ENCODE data around the gene ASB16. TPM values are rescaled to one million over a fixed set of nuclear protein-coding genes. Genes with fewer than 3 reads are reported as not detected.

ASB16 gene
- total and polyA plus RNA-seq, 2 donors (not counting 1 experiment from before 2014, with no cell fraction given), result not detected

DNA sequence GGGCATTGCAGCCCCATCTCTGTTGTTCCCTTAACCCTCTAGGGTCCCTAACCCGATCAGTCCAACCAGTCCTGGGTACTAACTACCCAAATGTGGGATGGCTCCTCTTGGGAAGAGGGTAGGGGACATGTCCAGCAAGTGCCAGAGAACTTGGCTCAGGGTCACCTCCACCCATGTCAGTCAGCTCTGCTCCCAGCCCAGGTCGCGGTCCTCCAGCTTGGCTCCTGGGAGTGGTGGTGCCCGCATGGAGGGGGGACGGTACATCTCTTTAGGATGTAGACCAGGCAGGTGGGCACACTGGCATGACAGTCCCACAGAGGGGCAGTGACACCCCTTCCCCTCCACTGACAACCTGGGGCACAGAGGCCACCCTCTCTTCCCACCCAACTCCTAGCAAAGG lies 22.2 kb downstream of the ASB16 start:
- no peak overlapping the region for H3K27ac Mint-ChIP-seq
- Histone ChIP-seq H3K4me3 (ENCODE audit: control extremely low read depth in 1 of 5, extremely low read depth in 1 of 5, insufficient read depth in 1 of 5, low read depth in 2 of 5, low read length in 4 of 5) (no peak overlapping the region), H2AFZ (ENCODE audit: insufficient read depth, low read depth, low read length, poor library complexity, severe bottlenecking) (no peak overlapping the region), H3K36me3 (replicated peaks in 1 of 2; ENCODE audit: control extremely low read depth in 1 of 2, control insufficient read depth in 1 of 2, extremely low read depth in 1 of 2, insufficient read depth in 2 of 2, low read length in 1 of 2) (peaks cover 5 to 66% of the 10 kb centered on the region in 2 experiments), H3K27me3 (replicated peaks in 1 of 4; ENCODE audit: control extremely low read depth in 1 of 4, control insufficient read depth in 3 of 4, insufficient read depth in 4 of 4, low read length in 3 of 4) (no peaks in the 10 kb centered on the region), H4K20me1 (ENCODE audit: control insufficient read depth, insufficient read depth, low read length, poor library complexity, severe bottlenecking) (peaks cover 30% of the 10 kb centered on the region), H3K27ac (ENCODE audit: low read length in 2 of 2) (no peak overlapping the region), H3K9ac (ENCODE audit: low read length) (no peak overlapping the region), H3K9me3 (ENCODE audit: control extremely low read depth in 1 of 3, control insufficient read depth in 2 of 3, insufficient read depth in 1 of 3, low read length in 2 of 3) (no peaks in the 10 kb centered on the region), H3K4me2 (replicated peaks; ENCODE audit: low read depth, low read length, poor library complexity, severe bottlenecking) (no peak overlapping the region), H3K79me2 (ENCODE audit: control insufficient read depth, insufficient read depth, low read length) (peaks cover 51% of the 10 kb centered on the region), H3K4me1 (ENCODE audit: control insufficient read depth in 2 of 2, insufficient read depth in 2 of 2, low read length in 2 of 2) (peaks cover 12 to 16% of the 10 kb centered on the region in 2 donors)
- no peaks in the 10 kb centered on the region for H3K9me3 Mint-ChIP-seq (ENCODE audit: insufficient read depth)
- ChIA-PET POLR2A (no interaction called here), CTCF (no interaction called here)
- DNase-seq, result no peak
- H3K4me3 Mint-ChIP-seq, result no peak overlapping the region
- TF ChIP-seq, protein P1, sequence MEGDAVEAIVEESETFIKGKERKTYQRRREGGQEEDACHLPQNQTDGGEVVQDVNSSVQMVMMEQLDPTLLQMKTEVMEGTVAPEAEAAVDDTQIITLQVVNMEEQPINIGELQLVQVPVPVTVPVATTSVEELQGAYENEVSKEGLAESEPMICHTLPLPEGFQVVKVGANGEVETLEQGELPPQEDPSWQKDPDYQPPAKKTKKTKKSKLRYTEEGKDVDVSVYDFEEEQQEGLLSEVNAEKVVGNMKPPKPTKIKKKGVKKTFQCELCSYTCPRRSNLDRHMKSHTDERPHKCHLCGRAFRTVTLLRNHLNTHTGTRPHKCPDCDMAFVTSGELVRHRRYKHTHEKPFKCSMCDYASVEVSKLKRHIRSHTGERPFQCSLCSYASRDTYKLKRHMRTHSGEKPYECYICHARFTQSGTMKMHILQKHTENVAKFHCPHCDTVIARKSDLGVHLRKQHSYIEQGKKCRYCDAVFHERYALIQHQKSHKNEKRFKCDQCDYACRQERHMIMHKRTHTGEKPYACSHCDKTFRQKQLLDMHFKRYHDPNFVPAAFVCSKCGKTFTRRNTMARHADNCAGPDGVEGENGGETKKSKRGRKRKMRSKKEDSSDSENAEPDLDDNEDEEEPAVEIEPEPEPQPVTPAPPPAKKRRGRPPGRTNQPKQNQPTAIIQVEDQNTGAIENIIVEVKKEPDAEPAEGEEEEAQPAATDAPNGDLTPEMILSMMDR (IDR thresholded peaks at IDR 0.05), result no peak
- no peak for TF ChIP-seq EZH2 (IDR thresholded peaks at IDR 0.05; ENCODE audit: borderline replicate concordance, insufficient read depth, low read depth, low read length, poor library complexity, severe bottlenecking)
- H3K4me1 Mint-ChIP-seq, result peaks cover 18% of the 10 kb centered on the region
- no peaks in the 10 kb centered on the region for H3K27me3 Mint-ChIP-seq
- no peak for ATAC-seq (ENCODE audit: low read depth)
- intact Hi-C loops (cut with micrococcal nuclease), result no loop called here
- WGBS (ENCODE audit: insufficient coverage), result 100% methylated on average over 2 of the region's 5 CpGs

DNA sequence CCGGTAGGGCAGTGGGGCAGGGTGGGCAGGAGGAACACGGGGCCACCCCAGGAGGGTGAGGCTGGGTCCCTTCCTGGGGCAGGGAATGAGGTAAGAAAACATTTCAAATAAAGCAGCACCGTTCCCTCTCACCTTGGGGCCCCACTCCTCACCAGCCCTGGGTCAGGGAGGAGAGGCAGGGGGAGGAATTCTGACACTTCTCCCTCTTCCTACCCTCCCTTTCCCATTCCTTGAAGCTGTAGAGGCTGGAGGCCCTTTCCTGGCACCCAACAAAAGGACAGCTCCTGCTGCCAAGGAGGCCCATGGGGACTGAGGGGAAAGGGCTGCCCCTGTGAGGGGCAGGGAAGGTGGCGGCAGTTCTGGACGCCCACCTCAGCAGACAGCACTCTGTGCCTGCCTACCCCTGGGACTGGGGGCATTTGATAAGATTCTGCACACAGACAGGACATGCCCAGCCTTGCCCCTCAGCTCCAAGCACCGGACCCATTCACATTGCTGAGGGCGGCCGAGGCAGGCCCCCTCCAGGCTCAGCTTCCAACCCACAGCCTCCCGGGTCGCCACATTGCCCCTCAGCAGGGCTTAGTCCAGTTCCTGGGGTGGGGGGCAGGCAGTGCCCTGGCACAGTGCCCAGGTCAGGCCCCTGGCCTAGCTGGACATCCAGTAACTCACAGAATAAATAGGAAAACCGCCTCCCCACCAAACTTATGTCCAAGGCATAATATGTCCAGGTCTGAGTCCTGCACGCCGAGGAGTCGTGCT lies 23.0 kb downstream of the ASB16 start:
- H4K20me1 ChIP-seq (ENCODE audit: control insufficient read depth, insufficient read depth, low read length, poor library complexity, severe bottlenecking), result peaks cover 37% of the 10 kb centered on the region
- H3K4me2 ChIP-seq (replicated peaks; ENCODE audit: low read depth, low read length, poor library complexity, severe bottlenecking), result no peak overlapping the region
- intact Hi-C loops (cut with micrococcal nuclease), result no loop called here
- no peak overlapping the region for H3K4me3 Mint-ChIP-seq
- TF ChIP-seq, protein P1 (IDR thresholded peaks at IDR 0.05), result no peak
- no peak for TF ChIP-seq EZH2 (IDR thresholded peaks at IDR 0.05; ENCODE audit: borderline replicate concordance, insufficient read depth, low read depth, low read length, poor library complexity, severe bottlenecking)
- DNase-seq, result no peak
- ATAC-seq (ENCODE audit: low read depth), result no peak
- ChIA-PET CTCF (interaction anchor here (0.5 kb wide), 1 partner anchor 164 kb away, joined by 4 read pairs; no protein-coding TSS in a partner anchor), POLR2A (interaction anchor here (0.6 kb wide), 1 partner anchor 25 kb away, joined by 5 read pairs; no protein-coding TSS in a partner anchor)
- H3K27ac Mint-ChIP-seq, result no peak overlapping the region
- H3K9me3 ChIP-seq (ENCODE audit: control extremely low read depth in 1 of 3, control insufficient read depth in 2 of 3, insufficient read depth in 1 of 3, low read length in 2 of 3), result no peaks in the 10 kb centered on the region
- H3K27ac ChIP-seq (ENCODE audit: low read length in 2 of 2), result no peak overlapping the region
- no peaks in the 10 kb centered on the region for H3K27me3 Mint-ChIP-seq
- WGBS (ENCODE audit: insufficient coverage), result 98% methylated on average over 12 of the region's 14 CpGs
- H2AFZ ChIP-seq (ENCODE audit: insufficient read depth, low read depth, low read length, poor library complexity, severe bottlenecking), result no peak overlapping the region
- peaks cover 12 to 16% of the 10 kb centered on the region in 2 donors for H3K4me1 ChIP-seq (ENCODE audit: control insufficient read depth in 2 of 2, insufficient read depth in 2 of 2, low read length in 2 of 2)
- no peaks in the 10 kb centered on the region for H3K27me3 ChIP-seq (replicated peaks in 1 of 4; ENCODE audit: control extremely low read depth in 1 of 4, control insufficient read depth in 3 of 4, insufficient read depth in 4 of 4, low read length in 3 of 4)
- H3K9ac ChIP-seq (ENCODE audit: low read length), result no peak overlapping the region
- no peaks in the 10 kb centered on the region for H3K9me3 Mint-ChIP-seq (ENCODE audit: insufficient read depth)
- peaks cover 18% of the 10 kb centered on the region for H3K4me1 Mint-ChIP-seq
- no peak overlapping the region for H3K4me3 ChIP-seq (ENCODE audit: control extremely low read depth in 1 of 5, extremely low read depth in 1 of 5, insufficient read depth in 1 of 5, low read depth in 2 of 5, low read length in 4 of 5)
- H3K36me3 ChIP-seq (replicated peaks in 1 of 2; ENCODE audit: control extremely low read depth in 1 of 2, control insufficient read depth in 1 of 2, extremely low read depth in 1 of 2, insufficient read depth in 2 of 2, low read length in 1 of 2), result peaks cover 5 to 67% of the 10 kb centered on the region in 2 experiments
- H3K79me2 ChIP-seq (ENCODE audit: control insufficient read depth, insufficient read depth, low read length), result peaks cover 51% of the 10 kb centered on the region

Data from B cell (primary cell).